ENCODE results near the gene COA7. TPM values are rescaled to one million over a fixed set of nuclear protein-coding genes. Genes with fewer than 3 reads are reported as not detected.
A peak's percentile ranks its signal among the peaks of the same experiment; 100 is the strongest.

COA7 gene
- polyA plus RNA-seq, 3 donors: 4.8 to 8.5 (median 6.2) TPM

- H3K9me3 ChIP-seq (replicated peaks in 1 of 2; ENCODE audit: control insufficient read depth in 1 of 2, insufficient read depth in 1 of 2, low read length in 2 of 2): no peaks in the 10 kb centered on the region
- no peak for TF ChIP-seq CTCF (IDR thresholded peaks at IDR 0.05)
- H3K79me2 ChIP-seq (ENCODE audit: insufficient read depth, low read length): no peaks in the 10 kb centered on the region
- Mint-ChIP-seq H3K4me3 (no peak overlapping the region), H3K27me3 (ENCODE audit: low read depth in 3 of 3) (peaks cover 28 to 29% (median 29%) of the 10 kb centered on the region in 3 donors), H3K4me1 (peaks cover 59% of the 10 kb centered on the region), H3K27ac (peak overlapping the region in 4 of 7 donors; percentile 8 to 40 (median 34)), H3K9me3 (peaks cover 0 to 6% (median 3%) of the 10 kb centered on the region in 7 donors), H3K36me3 (peaks cover 0 to 16% of the 10 kb centered on the region in 2 donors)
- no peak overlapping the region for H2AFZ ChIP-seq (ENCODE audit: insufficient read depth, low read depth, low read length, poor library complexity, severe bottlenecking)
- no peak overlapping the region for H3K4me2 ChIP-seq (replicated peaks; ENCODE audit: extremely low read depth, low read length, poor library complexity, severe bottlenecking)
- H3K27ac ChIP-seq (ENCODE audit: low read depth in 1 of 2, low read length in 2 of 2): no peak overlapping the region
- no peak overlapping the region for H3K9ac ChIP-seq (ENCODE audit: insufficient read depth, low read length, poor library complexity, severe bottlenecking)
- 100% methylated on average over 1 of the region's 4 CpGs for WGBS (ENCODE audit: insufficient coverage)
- no peak for DNase-seq
- no peak overlapping the region for H3K4me3 ChIP-seq (replicated peaks in 1 of 3; ENCODE audit: low read depth in 2 of 3, low read length in 3 of 3)
- H3K36me3 ChIP-seq (replicated peaks in 1 of 2; ENCODE audit: control insufficient read depth in 1 of 2, insufficient read depth in 2 of 2, low read length in 2 of 2): no peaks in the 10 kb centered on the region
- peaks cover 42 to 57% of the 10 kb centered on the region in 2 donors for H3K4me1 ChIP-seq (ENCODE audit: control insufficient read depth in 1 of 2, insufficient read depth in 2 of 2, low read length in 2 of 2)
- intact Hi-C loops (cut with micrococcal nuclease): loop anchor here (10.0 kb wide), 1 partner anchor 81 kb away; the partner anchor contains the start of gene TUT4 (in 2 of the 2)
- no peaks in the 10 kb centered on the region for H4K20me1 ChIP-seq (ENCODE audit: insufficient read depth, low read length)
- peaks cover 15 to 21% of the 10 kb centered on the region in 2 donors for H3K27me3 ChIP-seq (ENCODE audit: control insufficient read depth in 2 of 2, insufficient read depth in 2 of 2, low read length in 2 of 2)
Observed at GRCh38 chr1:52635321-52636089, 62.6 kb downstream of the COA7 start.

Small RNA genes lying within 50 kb of the gene (small RNA-seq; reads per million reads assigned to genes)
- not detected for gene RN7SL62P (ENCODE audit: insufficient read length, low read depth)

Other genes starting within 250 kb of the COA7 start
- 10 to 100 TPM in 1 of 3 donors, 1 to 10 TPM in 2; 4.3 to 24.2 (median 7.6) TPM for gene TUT4, start 145.3 kb downstream of the COA7 start, polyA plus RNA-seq
- 1 to 10 TPM; 1.7 to 3.3 (median 2.9) TPM for gene GPX7, start 96.0 kb downstream of the COA7 start, polyA plus RNA-seq
- gene SHISAL2A, start 65.2 kb downstream of the COA7 start, polyA plus RNA-seq: under 1 TPM in 2 of 3 donors, not detected in 1; 0.03 to 0.28 TPM
- gene ZYG11B, start 28.1 kb upstream of the COA7 start, polyA plus RNA-seq: 10 to 100 TPM in 2 of 3 donors, 1 to 10 TPM in 1; 7.3 to 17.5 (median 15.8) TPM
- gene ZYG11A, start 144.4 kb upstream of the COA7 start, polyA plus RNA-seq: not detected
- gene ECHDC2, start 223.4 kb upstream of the COA7 start, polyA plus RNA-seq: 10 to 100 TPM in 1 of 3 donors, 1 to 10 TPM in 2; 3.1 to 14.2 (median 4.1) TPM
- gene SCP2, start 228.9 kb upstream of the COA7 start, polyA plus RNA-seq: 100 to 1,000 TPM in 2 of 3 donors, 10 to 100 TPM in 1; 56.3 to 197 (median 156) TPM

Data from CD14-positive monocyte (primary cell).